SU-DHL-6 (cell line): ENCODE results near the gene PNMT.

ENCODE experiments used
- H2AFZ ChIP-seq: fragments of 200-600 bp; sonication (generic); 2 replicates; pipeline ENCODE4 v1.6.1; 2014; ENCODE audit warnings: low read depth, mild to moderate bottlenecking, moderate library complexity, mixed read lengths, antibody characterized with exemption, low read length; ENCODE audit not compliant: severe bottlenecking
- H3F3A ChIP-seq: fragments of 200-600 bp; shearing (Covaris generic); 2 replicates; pipeline ENCODE4 v1.6.0; 2016; ENCODE audit warnings: antibody characterized with exemption, mild to moderate bottlenecking; ENCODE audit not compliant: insufficient read depth
- H3K27ac ChIP-seq: fragments of 200-600 bp; sonication (generic); 2 replicates; pipeline ENCODE4 v1.5.1; 2016; ENCODE audit warnings: low read depth, mild to moderate bottlenecking, low read length, moderate library complexity, mixed read lengths
- H3K27me3 ChIP-seq: fragments of 200-600 bp; sonication (generic), shearing (Covaris generic); 2 replicates; pipeline ENCODE4 v1.6.0; 2014; ENCODE audit warnings: mild to moderate bottlenecking, low read length
- H3K36me3 ChIP-seq: fragments of 200-600 bp; sonication (generic); 2 replicates; pipeline ENCODE4 v1.6.1; 2014; ENCODE audit warnings: mild to moderate bottlenecking, low read length, mixed read lengths
- H3K4me2 ChIP-seq: fragments of 300-600, 200-600 bp; shearing (Covaris generic), sonication (generic); 2 replicates; pipeline ENCODE4 v1.6.0; 2014; ENCODE audit warnings: low read length, low read depth, mild to moderate bottlenecking; ENCODE audit not compliant: poor library complexity, severe bottlenecking
- H3K4me3 ChIP-seq: fragments of 200-600 bp; sonication (generic); 2 replicates; pipeline ENCODE4 v1.5.1; 2014; ENCODE audit warnings: antibody characterized with exemption, low read length, mild to moderate bottlenecking, mixed read lengths; ENCODE audit not compliant: insufficient read depth, poor library complexity, severe bottlenecking
- H3K79me2 ChIP-seq: fragments of 200-600 bp; sonication (generic); 2 replicates; pipeline ENCODE4 v1.6.1; 2014; ENCODE audit warnings: mild to moderate bottlenecking, low read length, moderate library complexity; ENCODE audit not compliant: insufficient read depth
- H3K9ac ChIP-seq: fragments of 200-600 bp; sonication (generic); 2 replicates; pipeline ENCODE4 v1.7.0; 2014; ENCODE audit warnings: mild to moderate bottlenecking, low read length
- H3K9me2 ChIP-seq: fragments of 200-600 bp; sonication (generic); replicated peaks from 2 replicates; pipeline ENCODE4 v1.6.1; 2014; ENCODE audit warnings: low read length; ENCODE audit not compliant: insufficient read depth
- H3K9me3 ChIP-seq: fragments of 200-600 bp; sonication (generic); 2 replicates; pipeline ENCODE4 v1.6.1; 2014; ENCODE audit warnings: low read length, mixed read lengths; ENCODE audit not compliant: insufficient read depth
- H4K20me1 ChIP-seq: fragments of 200-600 bp; sonication (generic); 2 replicates; pipeline ENCODE4 v1.6.1; 2014; ENCODE audit warnings: low read depth, mild to moderate bottlenecking, antibody characterized with exemption, low read length, moderate library complexity, mixed read lengths
- CTCF ChIP-seq: fragments of 200-600 bp; sonication (generic); IDR thresholded peaks from one replicate; pipeline ENCODE4 v1.5.1; 2017; ENCODE audit warnings: antibody characterized with exemption, mild to moderate bottlenecking, low read length, moderate library complexity; ENCODE audit not compliant: insufficient read depth, poor library complexity, severe bottlenecking
- EZH2phosphoT487 ChIP-seq: fragments of 200-600 bp; sonication (generic), shearing (Covaris generic); conservative IDR thresholded peaks from 2 replicates; pipeline ENCODE4 v1.6.1; 2018; ENCODE audit warnings: mild to moderate bottlenecking, antibody characterized with exemption, low read length, moderate library complexity, mixed read lengths

PNMT gene

GRCh38 chr17:39673335-39674081, 5.3 kb downstream of the PNMT start:
- Histone ChIP-seq H2AFZ (no peak overlapping the region), H3K4me3 (no peak overlapping the region), H3K4me2 (no peak overlapping the region), H4K20me1 (no peaks in the 10 kb centered on the region), H3K27ac (no peak overlapping the region), H3K9ac (no peak overlapping the region), H3K36me3 (no peaks in the 10 kb centered on the region), H3K27me3 (no peaks in the 10 kb centered on the region), H3K9me2 (no peaks in the 10 kb centered on the region), H3F3A (no peaks in the 10 kb centered on the region), H3K9me3 (no peaks in the 10 kb centered on the region), H3K79me2 (no peaks in the 10 kb centered on the region)
- no peak for TF ChIP-seq EZH2phosphoT487
- TF ChIP-seq CTCF, result no peak

- H3K4me3 ChIP-seq, result no peak overlapping the region
- no peaks in the 10 kb centered on the region for H3K36me3 ChIP-seq
- H3F3A ChIP-seq, result no peaks in the 10 kb centered on the region
- no peak overlapping the region for H2AFZ ChIP-seq
- H3K27me3 ChIP-seq, result no peaks in the 10 kb centered on the region
- H3K79me2 ChIP-seq, result no peaks in the 10 kb centered on the region
- no peaks in the 10 kb centered on the region for H4K20me1 ChIP-seq
- no peak for TF ChIP-seq CTCF
- no peak for TF ChIP-seq EZH2phosphoT487
- H3K27ac ChIP-seq, result no peak overlapping the region
- H3K9ac ChIP-seq, result no peak overlapping the region
- no peaks in the 10 kb centered on the region for H3K9me2 ChIP-seq
- H3K9me3 ChIP-seq, result no peaks in the 10 kb centered on the region
- no peak overlapping the region for H3K4me2 ChIP-seq
These were observed 5.9 kb downstream of the PNMT start for GRCh38 chr17:39674179-39674578.

- Histone ChIP-seq H3K27ac (no peak overlapping the region), H4K20me1 (no peaks in the 10 kb centered on the region), H3K9me2 (no peaks in the 10 kb centered on the region), H2AFZ (no peak overlapping the region), H3K9ac (no peak overlapping the region), H3F3A (no peaks in the 10 kb centered on the region), H3K9me3 (no peaks in the 10 kb centered on the region), H3K4me3 (no peak overlapping the region), H3K36me3 (no peaks in the 10 kb centered on the region), H3K4me2 (no peak overlapping the region), H3K79me2 (no peaks in the 10 kb centered on the region), H3K27me3 (no peaks in the 10 kb centered on the region)
- no peak for TF ChIP-seq CTCF
- no peak for TF ChIP-seq EZH2phosphoT487
These were observed 6.6 kb downstream of the PNMT start for GRCh38 chr17:39674702-39675389.
